ENCODE measurements around the gene BIK. TPM values are rescaled to one million over a fixed set of nuclear protein-coding genes. Genes with fewer than 3 reads are reported as not detected.

BIK gene
- total and polyA plus RNA-seq, 2 donors (not counting 1 experiment from before 2014, with no cell fraction given): not detected

DNA sequence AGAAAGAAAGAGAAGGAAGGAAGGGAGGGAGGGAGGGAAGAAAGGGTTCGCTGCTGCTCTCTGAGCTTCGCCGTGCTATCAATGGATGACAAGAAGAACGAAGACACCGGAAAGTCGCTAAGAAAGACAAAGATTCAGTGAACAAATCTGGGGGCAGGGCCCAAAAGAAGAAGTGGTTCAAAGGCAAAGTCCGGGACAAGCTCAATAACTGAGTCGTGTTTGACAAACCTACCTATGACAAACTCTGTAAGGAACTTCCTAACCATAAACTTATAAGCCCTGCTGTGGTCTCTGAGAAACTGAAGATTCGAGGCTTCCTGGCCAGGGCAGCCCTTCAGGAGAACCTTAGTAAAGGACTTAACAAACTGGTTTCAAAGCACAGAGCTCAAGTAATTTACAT lies 18.5 kb upstream of the BIK start:
- no peak for TF ChIP-seq EZH2 (IDR thresholded peaks at IDR 0.05; ENCODE audit: low read length, missing control alignments)
- TF ChIP-seq, protein P1, sequence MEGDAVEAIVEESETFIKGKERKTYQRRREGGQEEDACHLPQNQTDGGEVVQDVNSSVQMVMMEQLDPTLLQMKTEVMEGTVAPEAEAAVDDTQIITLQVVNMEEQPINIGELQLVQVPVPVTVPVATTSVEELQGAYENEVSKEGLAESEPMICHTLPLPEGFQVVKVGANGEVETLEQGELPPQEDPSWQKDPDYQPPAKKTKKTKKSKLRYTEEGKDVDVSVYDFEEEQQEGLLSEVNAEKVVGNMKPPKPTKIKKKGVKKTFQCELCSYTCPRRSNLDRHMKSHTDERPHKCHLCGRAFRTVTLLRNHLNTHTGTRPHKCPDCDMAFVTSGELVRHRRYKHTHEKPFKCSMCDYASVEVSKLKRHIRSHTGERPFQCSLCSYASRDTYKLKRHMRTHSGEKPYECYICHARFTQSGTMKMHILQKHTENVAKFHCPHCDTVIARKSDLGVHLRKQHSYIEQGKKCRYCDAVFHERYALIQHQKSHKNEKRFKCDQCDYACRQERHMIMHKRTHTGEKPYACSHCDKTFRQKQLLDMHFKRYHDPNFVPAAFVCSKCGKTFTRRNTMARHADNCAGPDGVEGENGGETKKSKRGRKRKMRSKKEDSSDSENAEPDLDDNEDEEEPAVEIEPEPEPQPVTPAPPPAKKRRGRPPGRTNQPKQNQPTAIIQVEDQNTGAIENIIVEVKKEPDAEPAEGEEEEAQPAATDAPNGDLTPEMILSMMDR (conservative IDR thresholded peaks at IDR 0.05 in 1 of 2, IDR thresholded peaks at IDR 0.05 in 1 of 2; ENCODE audit: low read depth in 1 of 2, low read length in 2 of 2): no peak
- Histone ChIP-seq H3K9ac (ENCODE audit: insufficient read depth, low read length) (no peak overlapping the region), H3K4me3 (replicated peaks in 1 of 4; ENCODE audit: control extremely low read depth in 1 of 4, insufficient read depth in 1 of 4, low read depth in 3 of 4, low read length in 4 of 4) (no peak overlapping the region), H3K4me2 (ENCODE audit: extremely low read depth, insufficient read depth, low read length) (no peak overlapping the region), H3K79me2 (ENCODE audit: control insufficient read depth, insufficient read depth, low read length) (no peaks in the 10 kb centered on the region), H3K4me1 (ENCODE audit: control insufficient read depth, extremely low read depth, insufficient read depth, low read length) (peaks cover 2% of the 10 kb centered on the region), H3K27ac (ENCODE audit: insufficient read depth, low read length) (no peak overlapping the region), H2AFZ (ENCODE audit: low read length) (no peak overlapping the region), H3K9me3 (ENCODE audit: control insufficient read depth, insufficient read depth, low read depth, low read length) (no peaks in the 10 kb centered on the region), H3K36me3 (ENCODE audit: control insufficient read depth, insufficient read depth, low read length) (no peaks in the 10 kb centered on the region), H3K27me3 (ENCODE audit: control insufficient read depth, insufficient read depth, low read length) (no peaks in the 10 kb centered on the region), H4K20me1 (ENCODE audit: control insufficient read depth, extremely low read depth, insufficient read depth, low read length) (no peaks in the 10 kb centered on the region)
- no peak for DNase-seq (ENCODE audit: low read depth in 2 of 2)

- DNase-seq (ENCODE audit: low read depth in 2 of 2): no peak
- no peak overlapping the region for H2AFZ ChIP-seq (ENCODE audit: low read length)
- H3K4me1 ChIP-seq (ENCODE audit: control insufficient read depth, extremely low read depth, insufficient read depth, low read length): no peaks in the 10 kb centered on the region
Observed at GRCh38 chr22:43094085-43094484, 16.5 kb upstream of the BIK start.

DNA sequence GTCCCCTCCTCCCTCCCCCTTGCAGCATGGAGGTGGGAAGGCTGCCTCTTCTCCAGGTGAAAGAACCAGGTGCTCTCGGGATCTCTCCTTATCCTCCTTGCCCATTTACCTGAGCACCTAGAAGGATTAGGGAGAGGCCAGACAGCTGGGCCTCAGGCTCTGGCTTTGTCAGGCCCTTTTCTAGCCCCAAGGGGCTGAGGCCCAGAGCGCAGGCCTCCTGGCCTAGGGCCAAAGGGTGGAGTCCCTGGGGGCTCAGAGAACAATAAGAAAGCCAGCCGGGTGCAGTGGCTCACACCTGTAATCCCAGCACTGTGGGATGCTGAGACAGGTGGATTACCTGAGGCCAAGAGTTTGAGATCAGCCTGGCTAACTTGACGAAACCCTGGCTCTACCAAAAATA lies 16.0 kb upstream of the BIK start:
- Histone ChIP-seq H3K36me3 (ENCODE audit: control insufficient read depth, insufficient read depth, low read length) (no peaks in the 10 kb centered on the region), H3K4me1 (ENCODE audit: control insufficient read depth, extremely low read depth, insufficient read depth, low read length) (no peaks in the 10 kb centered on the region), H3K9me3 (ENCODE audit: control insufficient read depth, insufficient read depth, low read depth, low read length) (no peaks in the 10 kb centered on the region), H3K4me3 (replicated peaks in 1 of 4; ENCODE audit: control extremely low read depth in 1 of 4, insufficient read depth in 1 of 4, low read depth in 3 of 4, low read length in 4 of 4) (no peak overlapping the region), H3K27me3 (ENCODE audit: control insufficient read depth, insufficient read depth, low read length) (no peaks in the 10 kb centered on the region), H3K4me2 (ENCODE audit: extremely low read depth, insufficient read depth, low read length) (no peak overlapping the region), H4K20me1 (ENCODE audit: control insufficient read depth, extremely low read depth, insufficient read depth, low read length) (no peaks in the 10 kb centered on the region), H2AFZ (ENCODE audit: low read length) (no peak overlapping the region), H3K79me2 (ENCODE audit: control insufficient read depth, insufficient read depth, low read length) (no peaks in the 10 kb centered on the region), H3K27ac (ENCODE audit: insufficient read depth, low read length) (no peak overlapping the region), H3K9ac (ENCODE audit: insufficient read depth, low read length) (no peak overlapping the region)
- DNase-seq (ENCODE audit: low read depth in 2 of 2): no peak
- no peak for TF ChIP-seq EZH2 (IDR thresholded peaks at IDR 0.05; ENCODE audit: low read length, missing control alignments)
- TF ChIP-seq, protein P1 (conservative IDR thresholded peaks at IDR 0.05 in 1 of 2, IDR thresholded peaks at IDR 0.05 in 1 of 2; ENCODE audit: low read depth in 1 of 2, low read length in 2 of 2): no peak

More at GRCh38 chr22:43094085-43094484, 16.5 kb upstream of the BIK start:
- Histone ChIP-seq H3K9ac (ENCODE audit: insufficient read depth, low read length) (no peak overlapping the region), H3K9me3 (ENCODE audit: control insufficient read depth, insufficient read depth, low read depth, low read length) (no peaks in the 10 kb centered on the region), H3K36me3 (ENCODE audit: control insufficient read depth, insufficient read depth, low read length) (no peaks in the 10 kb centered on the region), H3K4me3 (replicated peaks in 1 of 4; ENCODE audit: control extremely low read depth in 1 of 4, insufficient read depth in 1 of 4, low read depth in 3 of 4, low read length in 4 of 4) (no peak overlapping the region), H3K27me3 (ENCODE audit: control insufficient read depth, insufficient read depth, low read length) (no peaks in the 10 kb centered on the region), H3K27ac (ENCODE audit: insufficient read depth, low read length) (no peak overlapping the region), H3K4me2 (ENCODE audit: extremely low read depth, insufficient read depth, low read length) (no peak overlapping the region), H4K20me1 (ENCODE audit: control insufficient read depth, extremely low read depth, insufficient read depth, low read length) (no peaks in the 10 kb centered on the region), H3K79me2 (ENCODE audit: control insufficient read depth, insufficient read depth, low read length) (no peaks in the 10 kb centered on the region)
- TF ChIP-seq, protein P1 (conservative IDR thresholded peaks at IDR 0.05 in 1 of 2, IDR thresholded peaks at IDR 0.05 in 1 of 2; ENCODE audit: low read depth in 1 of 2, low read length in 2 of 2): no peak
- no peak for TF ChIP-seq EZH2 (IDR thresholded peaks at IDR 0.05; ENCODE audit: low read length, missing control alignments)

Data from fibroblast of lung (primary cell).